WI38 (cell line): ENCODE data around the gene DACT1.

ENCODE experiments used
- H3K4me3 ChIP-seq: 2 replicates; pipeline ENCODE4 v1.5.1; 2011; ENCODE audit warnings: low read depth, mild to moderate bottlenecking, control low read depth, low read length
- TF ChIP-seq, protein P1 (sequence below): IDR thresholded peaks from 2 replicates; pipeline ENCODE4 v1.5.1; 2012; ENCODE audit warnings: low read depth, mild to moderate bottlenecking, control low read depth, low read length

The DACT1 gene

GRCh38 chr14:58697266-58697929 lies 59.6 kb downstream of the DACT1 start:
- no peak overlapping the region for H3K4me3 ChIP-seq
- TF ChIP-seq, protein P1, sequence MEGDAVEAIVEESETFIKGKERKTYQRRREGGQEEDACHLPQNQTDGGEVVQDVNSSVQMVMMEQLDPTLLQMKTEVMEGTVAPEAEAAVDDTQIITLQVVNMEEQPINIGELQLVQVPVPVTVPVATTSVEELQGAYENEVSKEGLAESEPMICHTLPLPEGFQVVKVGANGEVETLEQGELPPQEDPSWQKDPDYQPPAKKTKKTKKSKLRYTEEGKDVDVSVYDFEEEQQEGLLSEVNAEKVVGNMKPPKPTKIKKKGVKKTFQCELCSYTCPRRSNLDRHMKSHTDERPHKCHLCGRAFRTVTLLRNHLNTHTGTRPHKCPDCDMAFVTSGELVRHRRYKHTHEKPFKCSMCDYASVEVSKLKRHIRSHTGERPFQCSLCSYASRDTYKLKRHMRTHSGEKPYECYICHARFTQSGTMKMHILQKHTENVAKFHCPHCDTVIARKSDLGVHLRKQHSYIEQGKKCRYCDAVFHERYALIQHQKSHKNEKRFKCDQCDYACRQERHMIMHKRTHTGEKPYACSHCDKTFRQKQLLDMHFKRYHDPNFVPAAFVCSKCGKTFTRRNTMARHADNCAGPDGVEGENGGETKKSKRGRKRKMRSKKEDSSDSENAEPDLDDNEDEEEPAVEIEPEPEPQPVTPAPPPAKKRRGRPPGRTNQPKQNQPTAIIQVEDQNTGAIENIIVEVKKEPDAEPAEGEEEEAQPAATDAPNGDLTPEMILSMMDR, result no peak
